ENCODE measurements around the gene TICRR.

The TICRR gene

GRCh38 chr15:89611317-89611716 is 36.0 kb downstream of the TICRR start:
- Histone ChIP-seq H2AFZ (ENCODE audit: low read depth, low read length) (no peak overlapping the region), H2BK5ac (ENCODE audit: low read depth, low read length, poor library complexity, severe bottlenecking) (no peak overlapping the region), H2AK5ac (ENCODE audit: low read length, severe bottlenecking) (no peak overlapping the region), H2BK120ac (ENCODE audit: low read depth, low read length) (no peak overlapping the region), H3K36me3 (ENCODE audit: control insufficient read depth in 1 of 2, insufficient read depth in 2 of 2, low read depth in 1 of 2, low read length in 2 of 2) (peaks cover 3 to 35% of the 10 kb centered on the region in 2 experiments), H3K9ac (ENCODE audit: low read length) (no peak overlapping the region), H3K27me3 (ENCODE audit: control insufficient read depth in 1 of 2, insufficient read depth in 1 of 2, low read length in 2 of 2) (no peaks in the 10 kb centered on the region), H4K91ac (ENCODE audit: low read length) (no peak overlapping the region), H4K8ac (ENCODE audit: low read length) (no peak overlapping the region), H3K9me3 (ENCODE audit: control insufficient read depth, low read length) (peaks cover 33% of the 10 kb centered on the region), H3K4me2 (ENCODE audit: low read length, poor library complexity, severe bottlenecking) (no peak overlapping the region), H3K23ac (ENCODE audit: low read length in 2 of 2) (no peak overlapping the region), H3K4me1 (ENCODE audit: control insufficient read depth, insufficient read depth, low read depth, low read length) (no peaks in the 10 kb centered on the region), H3K4me3 (ENCODE audit: insufficient read depth in 1 of 2, low read depth in 1 of 2, low read length in 2 of 2) (no peak overlapping the region), H2BK15ac (ENCODE audit: low read depth, poor library complexity, severe bottlenecking) (no peak overlapping the region), H3K14ac (ENCODE audit: low read length in 2 of 2) (no peak overlapping the region), H3K18ac (ENCODE audit: low read depth in 1 of 2, low read length in 2 of 2) (no peak overlapping the region), H2BK12ac (ENCODE audit: low read length in 2 of 2) (no peak overlapping the region), H3K4ac (ENCODE audit: low read depth in 1 of 2, low read length in 2 of 2) (no peak overlapping the region), H3K27ac (ENCODE audit: low read length, poor library complexity, severe bottlenecking) (no peak overlapping the region), H3K79me1 (replicated peaks; ENCODE audit: low read length, poor library complexity, severe bottlenecking) (peaks cover 7% of the 10 kb centered on the region)
- WGBS, result 100% methylated on average over 1 of the region's 2 CpGs
- DNase-seq, result no peak

- Histone ChIP-seq H2BK5ac (ENCODE audit: low read depth, low read length, poor library complexity, severe bottlenecking) (no peak overlapping the region), H3K4me2 (ENCODE audit: low read length, poor library complexity, severe bottlenecking) (no peak overlapping the region), H3K23ac (ENCODE audit: low read length in 2 of 2) (no peak overlapping the region), H3K4ac (ENCODE audit: low read depth in 1 of 2, low read length in 2 of 2) (no peak overlapping the region), H4K8ac (ENCODE audit: low read length) (no peak overlapping the region), H2BK120ac (ENCODE audit: low read depth, low read length) (no peak overlapping the region), H3K79me1 (replicated peaks; ENCODE audit: low read length, poor library complexity, severe bottlenecking) (peaks cover 7% of the 10 kb centered on the region), H3K36me3 (ENCODE audit: control insufficient read depth in 1 of 2, insufficient read depth in 2 of 2, low read depth in 1 of 2, low read length in 2 of 2) (peaks cover 3 to 36% of the 10 kb centered on the region in 2 experiments), H2AFZ (ENCODE audit: low read depth, low read length) (no peak overlapping the region), H3K14ac (ENCODE audit: low read length in 2 of 2) (no peak overlapping the region), H2BK12ac (ENCODE audit: low read length in 2 of 2) (no peak overlapping the region), H3K27ac (ENCODE audit: low read length, poor library complexity, severe bottlenecking) (no peak overlapping the region), H3K9me3 (ENCODE audit: control insufficient read depth, low read length) (peaks cover 33% of the 10 kb centered on the region), H3K9ac (ENCODE audit: low read length) (no peak overlapping the region), H3K18ac (ENCODE audit: low read depth in 1 of 2, low read length in 2 of 2) (no peak overlapping the region), H2AK5ac (ENCODE audit: low read length, severe bottlenecking) (no peak overlapping the region), H3K4me1 (ENCODE audit: control insufficient read depth, insufficient read depth, low read depth, low read length) (no peaks in the 10 kb centered on the region), H3K4me3 (ENCODE audit: insufficient read depth in 1 of 2, low read depth in 1 of 2, low read length in 2 of 2) (no peak overlapping the region), H2BK15ac (ENCODE audit: low read depth, poor library complexity, severe bottlenecking) (no peak overlapping the region), H3K27me3 (ENCODE audit: control insufficient read depth in 1 of 2, insufficient read depth in 1 of 2, low read length in 2 of 2) (no peaks in the 10 kb centered on the region), H4K91ac (ENCODE audit: low read length) (no peak overlapping the region)
- WGBS, result 100% methylated on average over 1 of the region's 2 CpGs
- DNase-seq, result no peak
These were observed 37.8 kb downstream of the TICRR start for GRCh38 chr15:89613031-89613430.

- 100% methylated on average over 1 of the region's 1 CpG for WGBS
- Histone ChIP-seq H3K4me2 (ENCODE audit: low read length, poor library complexity, severe bottlenecking) (no peak overlapping the region), H3K79me1 (replicated peaks; ENCODE audit: low read length, poor library complexity, severe bottlenecking) (peaks cover 7% of the 10 kb centered on the region), H3K18ac (ENCODE audit: low read depth in 1 of 2, low read length in 2 of 2) (no peak overlapping the region), H2BK12ac (ENCODE audit: low read length in 2 of 2) (no peak overlapping the region), H2AFZ (ENCODE audit: low read depth, low read length) (no peak overlapping the region), H3K14ac (ENCODE audit: low read length in 2 of 2) (no peak overlapping the region), H2AK5ac (ENCODE audit: low read length, severe bottlenecking) (no peak overlapping the region), H3K4me1 (ENCODE audit: control insufficient read depth, insufficient read depth, low read depth, low read length) (no peaks in the 10 kb centered on the region), H4K8ac (ENCODE audit: low read length) (no peak overlapping the region), H2BK15ac (ENCODE audit: low read depth, poor library complexity, severe bottlenecking) (no peak overlapping the region), H3K27me3 (ENCODE audit: control insufficient read depth in 1 of 2, insufficient read depth in 1 of 2, low read length in 2 of 2) (no peaks in the 10 kb centered on the region), H3K9ac (ENCODE audit: low read length) (no peak overlapping the region), H3K27ac (ENCODE audit: low read length, poor library complexity, severe bottlenecking) (no peak overlapping the region), H3K4me3 (ENCODE audit: insufficient read depth in 1 of 2, low read depth in 1 of 2, low read length in 2 of 2) (no peak overlapping the region), H3K36me3 (ENCODE audit: control insufficient read depth in 1 of 2, insufficient read depth in 2 of 2, low read depth in 1 of 2, low read length in 2 of 2) (peaks cover 7 to 42% of the 10 kb centered on the region in 2 experiments), H2BK5ac (ENCODE audit: low read depth, low read length, poor library complexity, severe bottlenecking) (no peak overlapping the region), H4K91ac (ENCODE audit: low read length) (no peak overlapping the region), H3K23ac (ENCODE audit: low read length in 2 of 2) (no peak overlapping the region), H3K9me3 (ENCODE audit: control insufficient read depth, low read length) (peaks cover 33% of the 10 kb centered on the region), H2BK120ac (ENCODE audit: low read depth, low read length) (no peak overlapping the region), H3K4ac (ENCODE audit: low read depth in 1 of 2, low read length in 2 of 2) (no peak overlapping the region)
- DNase-seq, result peak; percentile 11
These were observed 38.9 kb downstream of the TICRR start for GRCh38 chr15:89614164-89614563.

- H3K27me3 ChIP-seq (ENCODE audit: control insufficient read depth in 1 of 2, insufficient read depth in 1 of 2, low read length in 2 of 2), result no peaks in the 10 kb centered on the region
- DNase-seq, result no peak
- H4K8ac ChIP-seq (ENCODE audit: low read length), result no peak overlapping the region
- no peak overlapping the region for H3K18ac ChIP-seq (ENCODE audit: low read depth in 1 of 2, low read length in 2 of 2)
- no peak overlapping the region for H4K91ac ChIP-seq (ENCODE audit: low read length)
- no peak overlapping the region for H3K14ac ChIP-seq (ENCODE audit: low read length in 2 of 2)
- no peak overlapping the region for H2BK12ac ChIP-seq (ENCODE audit: low read length in 2 of 2)
- no CpG with 5 or more reads among the region's 1 CpG for WGBS
- peaks cover 7 to 48% of the 10 kb centered on the region in 2 experiments for H3K36me3 ChIP-seq (ENCODE audit: control insufficient read depth in 1 of 2, insufficient read depth in 2 of 2, low read depth in 1 of 2, low read length in 2 of 2)
- H3K79me1 ChIP-seq (replicated peaks; ENCODE audit: low read length, poor library complexity, severe bottlenecking), result peaks cover 7% of the 10 kb centered on the region
- no peak overlapping the region for H2BK120ac ChIP-seq (ENCODE audit: low read depth, low read length)
- H3K4ac ChIP-seq (ENCODE audit: low read depth in 1 of 2, low read length in 2 of 2), result no peak overlapping the region
- no peak overlapping the region for H2BK15ac ChIP-seq (ENCODE audit: low read depth, poor library complexity, severe bottlenecking)
- no peaks in the 10 kb centered on the region for H3K4me1 ChIP-seq (ENCODE audit: control insufficient read depth, insufficient read depth, low read depth, low read length)
- H2AFZ ChIP-seq (ENCODE audit: low read depth, low read length), result no peak overlapping the region
- no peak overlapping the region for H3K4me2 ChIP-seq (ENCODE audit: low read length, poor library complexity, severe bottlenecking)
- no peak overlapping the region for H3K9ac ChIP-seq (ENCODE audit: low read length)
- no peak overlapping the region for H2BK5ac ChIP-seq (ENCODE audit: low read depth, low read length, poor library complexity, severe bottlenecking)
- no peak overlapping the region for H3K23ac ChIP-seq (ENCODE audit: low read length in 2 of 2)
- no peak overlapping the region for H2AK5ac ChIP-seq (ENCODE audit: low read length, severe bottlenecking)
- H3K9me3 ChIP-seq (ENCODE audit: control insufficient read depth, low read length), result peaks cover 33% of the 10 kb centered on the region
- no peak overlapping the region for H3K27ac ChIP-seq (ENCODE audit: low read length, poor library complexity, severe bottlenecking)
- no peak overlapping the region for H3K4me3 ChIP-seq (ENCODE audit: insufficient read depth in 1 of 2, low read depth in 1 of 2, low read length in 2 of 2)
These were observed 39.9 kb downstream of the TICRR start for GRCh38 chr15:89615135-89615534.

Measured in mesenchymal stem cell (in vitro differentiated cells and primary cell).